Mesothelial cell of epicardium (in vitro differentiated cells): ENCODE data around the gene MS4A15. TPM values are rescaled to one million over a fixed set of nuclear protein-coding genes. Genes with fewer than 3 reads are reported as not detected.
"Not testable (repeated sequence)": the region's sequence is repeated elsewhere in the genome, so short reads cannot be mapped to it uniquely, and the experiment has no call there.

Source experiments
- DNase-seq, 2 experiments: peaks; one replicate each; pipeline ENCODE4 v3.0.0; 2021; ENCODE audit warnings: low spot score in 2 of 2; ENCODE audit not compliant: unreplicated experiment in 2 of 2
- H3K27ac Mint-ChIP-seq: 2 replicates; pipeline ENCODE4 v1.8.0; 2021; ENCODE audit warnings: mixed read lengths
- H3K27me3 Mint-ChIP-seq: 2 replicates; pipeline ENCODE4 v1.8.0; 2021; ENCODE audit warnings: low read depth, mixed read lengths
- H3K36me3 Mint-ChIP-seq: 2 replicates; pipeline ENCODE4 v1.8.0; 2021; ENCODE audit warnings: mixed read lengths
- H3K4me1 Mint-ChIP-seq: 2 replicates; pipeline ENCODE4 v1.8.0; 2021; ENCODE audit warnings: mixed read lengths
- H3K4me3 Mint-ChIP-seq: 2 replicates; pipeline ENCODE4 v1.8.0; 2021; ENCODE audit warnings: mild to moderate bottlenecking, moderate library complexity, mixed read lengths
- H3K9me3 Mint-ChIP-seq: 2 replicates; pipeline ENCODE4 v1.8.0; 2021; ENCODE audit warnings: mixed read lengths
- CTCF ChIP-seq: fragments of 200-600 bp; sonication (generic); IDR thresholded peaks from one replicate; pipeline ENCODE4 v1.5.0; 2021; ENCODE audit warnings: antibody characterized with exemption; ENCODE audit not compliant: unreplicated experiment
- total RNA-seq: library from RNA; stranded (reverse); gene quantifications from 3 replicates; pipeline ENCODE4 v1.2.1, GENCODE V29; 2021

MS4A15 gene
- 0.13 to 0.42 TPM (median 0.18 TPM) in 3 replicates for total RNA-seq

GRCh38 chr11:60756307-60757032 lies at the start of gene MS4A15:
MS4A15 (plus strand) TSS chr11:60756867; CDS start chr11:60763734, 6,867 bp downstream.
- Mint-ChIP-seq H3K27ac (no peak within 1 kb of the TSS), H3K36me3 (no peaks in the 10 kb centered on the region), H3K4me1 (peaks cover 17% of the 10 kb centered on the region), H3K4me3 (no peak within 1 kb of the TSS), H3K9me3 (no peaks in the 10 kb centered on the region), H3K27me3 (peaks cover 18% of the 10 kb centered on the region)
- peak; percentile 59 for TF ChIP-seq CTCF
- DNase-seq, result no peak

GRCh38 chr11:60706931-60707330 lies 49.7 kb upstream of the MS4A15 start:
- no peak for TF ChIP-seq CTCF
- H3K27me3 Mint-ChIP-seq, result peaks cover 25% of the 10 kb centered on the region
- H3K4me1 Mint-ChIP-seq, result no peaks in the 10 kb centered on the region
- H3K36me3 Mint-ChIP-seq, result no peaks in the 10 kb centered on the region
- DNase-seq, result peak in 1 of 2 experiments; percentile 13
- no peaks in the 10 kb centered on the region for H3K9me3 Mint-ChIP-seq
- no peak overlapping the region for H3K27ac Mint-ChIP-seq
- H3K4me3 Mint-ChIP-seq, result no peak overlapping the region

- Mint-ChIP-seq H3K27ac (no peak overlapping the region), H3K4me3 (no peak overlapping the region), H3K4me1 (no peaks in the 10 kb centered on the region), H3K27me3 (peaks cover 24% of the 10 kb centered on the region), H3K36me3 (no peaks in the 10 kb centered on the region), H3K9me3 (no peaks in the 10 kb centered on the region)
- no peak for DNase-seq
- no peak for TF ChIP-seq CTCF
Observed at GRCh38 chr11:60710482-60710881, 46.2 kb upstream of the MS4A15 start.

GRCh38 chr11:60711276-60711675 lies 45.4 kb upstream of the MS4A15 start:
- Mint-ChIP-seq H3K4me1 (no peaks in the 10 kb centered on the region), H3K4me3 (no peak overlapping the region), H3K36me3 (no peaks in the 10 kb centered on the region), H3K9me3 (no peaks in the 10 kb centered on the region), H3K27ac (no peak overlapping the region), H3K27me3 (peaks cover 25% of the 10 kb centered on the region)
- no peak for DNase-seq
- TF ChIP-seq CTCF, result no peak

DNA sequence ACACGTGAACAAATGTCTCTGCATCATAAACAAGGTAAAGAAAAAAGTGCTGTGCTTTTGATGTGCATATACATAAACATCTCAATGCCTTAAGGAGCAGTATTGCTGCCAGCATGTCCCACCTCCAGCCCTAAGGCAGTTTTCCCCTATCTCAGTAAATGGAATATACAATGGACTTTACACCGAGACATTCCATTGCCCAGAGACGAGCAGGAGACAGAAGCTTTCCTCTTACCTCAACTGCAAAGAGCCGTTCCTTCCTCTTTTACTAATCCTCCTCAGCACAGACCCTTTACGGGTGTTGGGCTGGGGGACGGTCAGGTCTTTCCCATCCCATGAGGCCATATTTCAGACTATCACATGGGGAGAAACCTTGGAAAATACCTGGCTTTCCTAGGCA lies 43.2 kb upstream of the MS4A15 start:
- H3K4me1 Mint-ChIP-seq, H3K27ac Mint-ChIP-seq, H3K9me3 Mint-ChIP-seq, H3K4me3 Mint-ChIP-seq, DNase-seq, H3K36me3 Mint-ChIP-seq: not testable (repeated sequence)
- H3K27me3 Mint-ChIP-seq, result peaks cover 12% of the 10 kb centered on the region

GRCh38 chr11:60717956-60718355 lies 38.7 kb upstream of the MS4A15 start:
- TF ChIP-seq CTCF, result no peak
- Mint-ChIP-seq H3K27me3 (peaks cover 22% of the 10 kb centered on the region), H3K4me3 (no peak overlapping the region), H3K4me1 (no peaks in the 10 kb centered on the region), H3K9me3 (peaks cover 3% of the 10 kb centered on the region), H3K27ac (no peak overlapping the region), H3K36me3 (no peaks in the 10 kb centered on the region)
- no peak for DNase-seq
